Type B pancreatic cell (in vitro differentiated cells): ENCODE measurements around the gene NFU1. TPM values are rescaled to one million over a fixed set of nuclear protein-coding genes. Genes with fewer than 3 reads are reported as not detected.

Source experiments
- DNase-seq: peaks from one replicate; pipeline ENCODE4 v3.0.0; 2021; ENCODE audit warnings: mixed read lengths; ENCODE audit not compliant: unreplicated experiment; ENCODE audit errors: extremely low spot score
- H3K27ac Mint-ChIP-seq: 2 replicates; pipeline ENCODE4 v1.8.0; 2021; ENCODE audit warnings: mild to moderate bottlenecking, mixed read lengths
- H3K27me3 Mint-ChIP-seq: 2 replicates; pipeline ENCODE4 v1.8.0; 2021; ENCODE audit warnings: mixed read lengths
- H3K36me3 Mint-ChIP-seq: 2 replicates; pipeline ENCODE4 v1.8.0; 2021; ENCODE audit warnings: mixed read lengths
- H3K4me1 Mint-ChIP-seq: one replicate; pipeline ENCODE4 v1.8.0; 2021; ENCODE audit warnings: mixed read lengths; ENCODE audit not compliant: unreplicated experiment
- H3K4me3 Mint-ChIP-seq: 2 replicates; pipeline ENCODE4 v1.8.0; 2021; ENCODE audit warnings: mild to moderate bottlenecking, mixed read lengths
- H3K9me3 Mint-ChIP-seq: 2 replicates; pipeline ENCODE4 v1.8.0; 2021; ENCODE audit warnings: mixed read lengths
- total RNA-seq: library from RNA; stranded (reverse); gene quantifications from 2 replicates; pipeline ENCODE4 v1.2.1, GENCODE V29; 2021; ENCODE audit warnings: low replicate concordance
- TF ChIP-seq, protein P1 (sequence below): fragments of 200-600 bp; sonication (generic); conservative IDR thresholded peaks from 2 replicates; pipeline ENCODE4 v1.5.0; 2021; ENCODE audit warnings: antibody characterized with exemption, mild to moderate bottlenecking

NFU1 gene
- total RNA-seq, 1 donor from 2014 or later, result 34.0 TPM

DNA sequence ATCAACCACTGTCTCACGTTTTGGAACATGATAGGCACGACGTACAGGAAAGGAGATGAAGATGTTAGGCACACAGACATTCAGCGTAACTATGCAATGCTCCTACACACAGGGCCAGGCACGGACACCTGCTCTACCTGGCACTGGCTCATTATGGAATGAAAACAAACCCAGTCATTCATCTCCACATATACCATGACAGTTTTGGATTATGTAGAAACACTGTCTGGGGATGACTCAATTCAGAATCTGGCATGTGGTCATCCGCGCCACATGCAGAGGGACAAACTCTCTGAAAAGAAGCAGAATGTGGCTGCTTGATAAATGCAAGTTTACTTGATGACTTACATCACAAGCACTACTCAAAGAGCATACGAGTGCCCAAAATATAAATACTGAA is 29.5 kb upstream of the NFU1 start:
- Mint-ChIP-seq H3K9me3 (no peaks in the 10 kb centered on the region), H3K36me3 (peaks cover 11% of the 10 kb centered on the region), H3K27me3 (no peaks in the 10 kb centered on the region), H3K4me3 (no peak overlapping the region), H3K27ac (no peak overlapping the region), H3K4me1 (no peaks in the 10 kb centered on the region)
- no peak for DNase-seq
- TF ChIP-seq, protein P1, sequence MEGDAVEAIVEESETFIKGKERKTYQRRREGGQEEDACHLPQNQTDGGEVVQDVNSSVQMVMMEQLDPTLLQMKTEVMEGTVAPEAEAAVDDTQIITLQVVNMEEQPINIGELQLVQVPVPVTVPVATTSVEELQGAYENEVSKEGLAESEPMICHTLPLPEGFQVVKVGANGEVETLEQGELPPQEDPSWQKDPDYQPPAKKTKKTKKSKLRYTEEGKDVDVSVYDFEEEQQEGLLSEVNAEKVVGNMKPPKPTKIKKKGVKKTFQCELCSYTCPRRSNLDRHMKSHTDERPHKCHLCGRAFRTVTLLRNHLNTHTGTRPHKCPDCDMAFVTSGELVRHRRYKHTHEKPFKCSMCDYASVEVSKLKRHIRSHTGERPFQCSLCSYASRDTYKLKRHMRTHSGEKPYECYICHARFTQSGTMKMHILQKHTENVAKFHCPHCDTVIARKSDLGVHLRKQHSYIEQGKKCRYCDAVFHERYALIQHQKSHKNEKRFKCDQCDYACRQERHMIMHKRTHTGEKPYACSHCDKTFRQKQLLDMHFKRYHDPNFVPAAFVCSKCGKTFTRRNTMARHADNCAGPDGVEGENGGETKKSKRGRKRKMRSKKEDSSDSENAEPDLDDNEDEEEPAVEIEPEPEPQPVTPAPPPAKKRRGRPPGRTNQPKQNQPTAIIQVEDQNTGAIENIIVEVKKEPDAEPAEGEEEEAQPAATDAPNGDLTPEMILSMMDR, result no peak

DNA sequence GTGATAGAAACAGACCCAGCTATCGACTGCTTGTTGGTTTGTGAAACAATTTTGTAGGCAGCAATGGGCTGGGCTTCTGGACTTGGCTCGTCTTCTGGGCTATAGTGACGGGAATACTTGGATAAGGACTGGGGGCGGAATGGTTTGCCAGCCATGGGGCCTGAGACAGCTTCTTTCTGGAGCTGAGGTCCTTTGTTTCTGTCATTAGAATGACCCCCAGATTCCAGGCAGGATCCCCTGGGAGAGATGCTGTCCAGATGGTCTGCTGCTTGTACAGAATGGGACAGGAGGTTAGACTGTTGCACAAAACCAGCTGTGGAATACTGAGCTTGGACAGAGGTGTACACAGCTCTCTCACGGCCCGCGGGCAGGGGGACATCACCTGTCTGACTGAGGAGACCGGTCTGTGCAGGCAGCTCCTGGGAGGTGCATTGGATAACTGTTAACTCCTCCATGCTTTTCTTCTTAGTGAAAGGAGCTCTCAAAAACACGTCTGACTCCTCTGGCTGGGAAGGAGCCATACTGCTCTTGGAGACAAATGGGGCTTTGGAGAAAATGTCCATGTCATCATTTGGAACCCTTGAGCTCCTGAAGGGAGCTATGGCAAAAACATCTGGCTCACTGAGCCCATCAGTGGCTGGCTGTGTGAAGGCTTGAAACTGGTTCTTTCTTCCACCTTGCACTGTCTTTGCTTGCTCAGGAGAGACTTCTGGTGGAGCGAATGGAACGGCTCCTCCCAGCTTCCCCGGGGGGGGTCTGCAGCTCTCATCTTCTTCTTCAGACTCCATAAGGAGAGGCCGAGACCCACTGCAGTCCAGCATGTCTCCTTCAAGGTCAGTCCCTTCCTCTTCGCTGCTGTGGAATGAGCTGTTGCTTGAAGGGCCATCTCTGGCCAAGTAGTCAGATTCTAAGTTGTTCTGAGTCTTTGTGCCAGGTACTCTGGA is 28.6 kb upstream of the NFU1 start:
- Mint-ChIP-seq H3K27ac (no peak overlapping the region), H3K4me1 (no peaks in the 10 kb centered on the region), H3K36me3 (peaks cover 11% of the 10 kb centered on the region), H3K4me3 (no peak overlapping the region), H3K9me3 (no peaks in the 10 kb centered on the region), H3K27me3 (no peaks in the 10 kb centered on the region)
- DNase-seq, result no peak
- TF ChIP-seq, protein P1, result no peak

DNA sequence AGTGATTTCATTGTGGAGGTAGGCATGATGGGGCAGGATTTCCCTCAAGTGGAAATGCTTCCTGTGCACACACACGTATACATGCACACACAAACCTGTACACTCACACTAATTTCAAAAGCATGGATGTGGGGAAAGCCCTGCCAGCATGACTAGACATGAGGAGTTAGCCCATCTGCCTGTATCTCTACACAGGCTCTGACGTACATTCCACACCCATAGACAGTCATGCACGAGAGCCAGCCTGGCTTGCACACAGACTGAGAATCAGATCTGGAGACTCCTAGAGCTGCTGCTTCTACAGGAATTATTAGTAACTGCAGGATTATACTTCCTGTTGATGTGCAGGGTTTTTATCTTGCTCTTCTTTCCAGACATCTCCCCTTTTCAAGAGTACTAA is 27.3 kb upstream of the NFU1 start:
- TF ChIP-seq, protein P1, result no peak
- no peak for DNase-seq
- H3K4me1 Mint-ChIP-seq, result no peaks in the 10 kb centered on the region
- H3K4me3 Mint-ChIP-seq, result no peak overlapping the region
- H3K27me3 Mint-ChIP-seq, result no peaks in the 10 kb centered on the region
- peaks cover 11% of the 10 kb centered on the region for H3K36me3 Mint-ChIP-seq
- H3K9me3 Mint-ChIP-seq, result no peaks in the 10 kb centered on the region
- no peak overlapping the region for H3K27ac Mint-ChIP-seq

DNA sequence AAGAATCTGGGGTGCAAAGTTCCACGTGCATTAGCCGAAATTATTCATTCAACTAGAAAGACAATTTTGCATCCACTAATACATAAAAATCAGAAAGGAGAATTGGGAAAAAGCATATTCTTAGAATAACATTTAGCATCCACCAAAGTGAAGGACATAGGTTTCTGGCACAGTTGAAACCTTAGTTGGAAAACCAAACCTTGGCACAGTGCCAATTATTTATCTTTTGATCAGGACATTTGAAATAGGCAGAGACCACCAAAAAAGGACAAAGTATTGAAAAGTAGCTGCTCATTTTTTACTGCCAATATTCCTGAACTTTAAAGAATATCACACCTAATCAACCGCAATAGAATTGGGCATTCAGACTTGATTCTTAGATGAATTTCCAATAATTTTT is 25.5 kb upstream of the NFU1 start:
- no peaks in the 10 kb centered on the region for H3K9me3 Mint-ChIP-seq
- TF ChIP-seq, protein P1, result no peak
- no peaks in the 10 kb centered on the region for H3K27me3 Mint-ChIP-seq
- no peak overlapping the region for H3K27ac Mint-ChIP-seq
- H3K4me3 Mint-ChIP-seq, result no peak overlapping the region
- no peaks in the 10 kb centered on the region for H3K4me1 Mint-ChIP-seq
- no peak for DNase-seq
- peaks cover 11% of the 10 kb centered on the region for H3K36me3 Mint-ChIP-seq

DNA sequence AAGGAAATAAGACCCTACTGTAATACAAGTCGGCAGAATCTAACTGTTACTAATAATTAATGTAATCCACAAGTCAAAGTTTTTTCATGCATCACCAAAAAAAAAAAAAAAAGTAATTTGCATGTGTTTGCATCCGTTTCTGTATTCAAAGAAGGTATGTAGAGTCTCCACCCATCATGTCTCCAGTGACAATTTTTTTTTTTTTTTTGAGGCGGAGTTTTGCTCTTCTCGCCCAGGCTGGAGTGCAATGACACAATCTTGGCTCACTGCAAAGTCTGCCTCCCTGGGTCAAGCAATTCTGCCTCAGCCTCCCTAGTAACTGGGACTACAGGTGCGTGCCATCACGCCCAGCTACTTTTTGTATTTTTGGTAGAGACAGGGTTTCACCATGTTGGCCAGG is 24.2 kb upstream of the NFU1 start:
- H3K4me1 Mint-ChIP-seq, result no peaks in the 10 kb centered on the region
- no peaks in the 10 kb centered on the region for H3K9me3 Mint-ChIP-seq
- TF ChIP-seq, protein P1, result no peak
- DNase-seq, result no peak
- H3K4me3 Mint-ChIP-seq, result no peak overlapping the region
- H3K27ac Mint-ChIP-seq, result no peak overlapping the region
- H3K27me3 Mint-ChIP-seq, result no peaks in the 10 kb centered on the region
- H3K36me3 Mint-ChIP-seq, result peaks cover 11% of the 10 kb centered on the region
